ENCODE data around the gene HIVEP3.

DNA sequence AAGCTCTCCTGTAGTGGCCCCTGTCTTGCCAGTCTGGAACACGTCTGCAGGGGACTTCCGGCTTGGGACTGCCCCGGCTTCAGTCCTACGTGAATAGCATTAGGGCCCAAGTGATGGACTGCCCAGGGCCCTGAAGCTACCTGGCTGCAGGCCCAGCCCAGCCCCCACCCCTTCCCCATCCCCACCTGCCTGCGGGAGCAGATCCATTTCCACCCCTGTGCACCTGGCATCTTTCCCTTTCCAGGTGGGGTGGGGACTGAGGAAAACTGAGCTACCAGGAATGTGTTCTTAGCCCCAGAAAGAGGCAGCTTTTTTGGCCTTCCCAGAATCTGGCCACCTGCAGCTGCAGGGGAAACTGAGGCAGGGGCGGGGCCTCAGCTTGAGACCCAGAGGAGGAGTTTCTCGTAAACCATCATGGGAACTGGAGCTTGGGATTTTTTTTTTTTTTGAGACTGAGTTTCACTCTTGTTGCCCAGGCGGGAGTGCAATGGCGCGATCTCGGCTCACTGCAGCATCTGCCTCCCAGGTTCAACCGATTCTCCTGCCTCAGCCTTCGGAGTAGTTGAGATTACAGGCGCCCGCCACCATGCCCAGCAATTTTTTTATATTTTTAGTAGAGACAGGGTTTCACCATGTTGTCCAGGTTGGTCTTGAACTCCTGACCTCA lies 437.5 kb downstream of the HIVEP3 start:
- TF ChIP-seq CTCF (IDR thresholded peaks at IDR 0.05), result no peak
- TF ChIP-seq POLR2A (IDR thresholded peaks at IDR 0.05), result no peak

Data from esophagus squamous epithelium (tissue), 4 donors.